A549 (cell line): ENCODE data around the gene PNPLA6. TPM values are rescaled to one million over a fixed set of nuclear protein-coding genes. Genes with fewer than 3 reads are reported as not detected.

ENCODE experiments used
- ATAC-seq, 2 experiments: fragments of 200-7000 bp in 1 of 2; fragments of >200 bp in 1 of 2; cut with Nextera tagmentation in 1 of 2; cut with Tn5 transposase in 1 of 2; 3 replicates each; pipeline versions ENCODE4 v1.8.0 to v1.9.1; 2018 to 2020; ENCODE audit warnings: mild to moderate bottlenecking in 1 of 2, moderate library complexity in 1 of 2
- CTCF ChIA-PET: fragments of 300-600 bp; sonication (Branson Sonifier 250); formaldehyde crosslinking; extraction: SDS; loops from one replicate; lab custom pipeline; 2021; ENCODE audit warnings: antibody characterized with exemption, inconsistent platforms; lab: Yijun Ruan, JAX
- POLR2A ChIA-PET: fragments of 350-600 bp; formaldehyde crosslinking; extraction: SDS; loops from one replicate; lab custom pipeline; 2021; ENCODE audit warnings: antibody characterized with exemption, inconsistent platforms; lab: Yijun Ruan, JAX
- DNase-seq, 2 experiments: peaks; one replicate each; pipeline versions ENCODE4 v3.0.0 to v3.0.0-alpha.2; 2011 to 2016; ENCODE audit warnings: low read depth in 1 of 2, low spot score in 1 of 2
- FAIRE-seq: peaks from 2 replicates; lab custom pipeline; 2011; peaks lifted over from hg19 to GRCh38; lab: Jason Lieb, UNC
- H3K27ac ChIP-seq, 2 experiments: fragments of >200 bp; sonication (Bioruptor Twin); formaldehyde crosslinking; 3 replicates each; pipeline ENCODE4 v1.5.1; 2016 to 2017
- H3K4me1 ChIP-seq: fragments of >200 bp; sonication (Bioruptor Twin); formaldehyde crosslinking; 3 replicates; pipeline ENCODE4 v1.6.1; 2016
- H3K4me2 ChIP-seq: fragments of >200 bp; sonication (Bioruptor Twin); formaldehyde crosslinking; 3 replicates; pipeline ENCODE4 v1.6.1; 2016
- H3K4me3 ChIP-seq: fragments of >200 bp; sonication (Bioruptor Twin); formaldehyde crosslinking; 3 replicates; pipeline ENCODE4 v1.5.1; 2016
- H3K9me3 ChIP-seq: fragments of >200 bp; sonication (Bioruptor Twin); formaldehyde crosslinking; 3 replicates; pipeline ENCODE4 v1.6.1; 2016
- BCL3 ChIP-seq: fragments of >200 bp; sonication (Bioruptor Twin); formaldehyde crosslinking; IDR thresholded peaks from 3 replicates; pipeline ENCODE4 v1.6.1; 2016
- BHLHE40 ChIP-seq: IDR thresholded peaks from 2 replicates; pipeline ENCODE4 v1.6.1; 2012; ENCODE audit warnings: low read depth, low read length, inconsistent platforms
- CBX8 ChIP-seq: fragments of 200-600 bp; sonication (generic); IDR thresholded peaks from 2 replicates; pipeline ENCODE4 v1.6.1; 2016
- CHD2 ChIP-seq: fragments of 150-350 bp; IDR thresholded peaks from 2 replicates; pipeline ENCODE4 v1.6.1; 2014; ENCODE audit warnings: low read length; ENCODE audit not compliant: partially characterized antibody
- ELK1 ChIP-seq: fragments of 150-350 bp; IDR thresholded peaks from 2 replicates; pipeline ENCODE4 v1.6.1; 2014; ENCODE audit warnings: low read depth, mild to moderate bottlenecking, low read length
- EP300 ChIP-seq, 2 experiments: fragments of >200 bp; sonication (Bioruptor Twin); formaldehyde crosslinking; IDR thresholded peaks; 2 replicates in 1 of 2; 3 replicates in 1 of 2; pipeline ENCODE4 v1.6.1; 2016 to 2017
- ESRRA ChIP-seq: fragments of 150-350 bp; IDR thresholded peaks from 2 replicates; pipeline ENCODE4 v1.6.1; 2014; ENCODE audit warnings: mild to moderate bottlenecking, low read length, borderline replicate concordance
- FOSL2 ChIP-seq, 2 experiments: fragments of 450-650 bp in 1 of 2; fragments of >200 bp in 1 of 2; sonication (Bioruptor Twin) in 1 of 2; formaldehyde crosslinking; IDR thresholded peaks; 2 replicates each; pipeline versions ENCODE4 v1.5.0 to v1.6.1; 2016 to 2020; ENCODE audit warnings: mild to moderate bottlenecking in 1 of 2, moderate library complexity in 1 of 2
- FOXS1 ChIP-seq: fragments of 250-450 bp; sonication (Bioruptor Pico); IDR thresholded peaks from 2 replicates; pipeline ENCODE4 v1.5.0; 2020; ENCODE audit warnings: mild to moderate bottlenecking, moderate library complexity
- GATA3 ChIP-seq: IDR thresholded peaks from 2 replicates; pipeline ENCODE4 v1.6.1; 2012; ENCODE audit warnings: borderline replicate concordance
- HDAC2 ChIP-seq: fragments of 200-600 bp; sonication (generic); IDR thresholded peaks from 2 replicates; pipeline ENCODE4 v1.6.1; 2016
- HEYL ChIP-seq: fragments of 250-450 bp; sonication (Bioruptor Pico); IDR thresholded peaks from 2 replicates; pipeline ENCODE4 v1.8.0; 2021; ENCODE audit warnings: mild to moderate bottlenecking, moderate library complexity
- HOXB13 ChIP-seq: fragments of 250-450 bp; sonication (Bioruptor Pico); IDR thresholded peaks from 2 replicates; pipeline ENCODE4 v1.5.0; 2020; ENCODE audit warnings: low read depth, mild to moderate bottlenecking, moderate library complexity
- HOXB5 ChIP-seq: fragments of 250-450 bp; sonication (Bioruptor Pico); IDR thresholded peaks from 2 replicates; pipeline ENCODE4 v1.5.0; 2020; ENCODE audit warnings: mild to moderate bottlenecking, moderate library complexity
- JUNB ChIP-seq: fragments of >200 bp; sonication (Bioruptor Twin); formaldehyde crosslinking; IDR thresholded peaks from 2 replicates; pipeline ENCODE4 v1.6.1; 2016
- KDM5A ChIP-seq: fragments of 200-600 bp; sonication (generic); IDR thresholded peaks from 2 replicates; pipeline ENCODE4 v1.6.1; 2016; ENCODE audit warnings: antibody characterized with exemption, mild to moderate bottlenecking
- MYC ChIP-seq: IDR thresholded peaks from 2 replicates; pipeline ENCODE4 v1.6.1; 2012; ENCODE audit warnings: mild to moderate bottlenecking, inconsistent platforms, low read length, improper control_type of control experiment, borderline replicate concordance
- NPAS2 ChIP-seq: fragments of 250-450 bp; sonication (Bioruptor Pico); IDR thresholded peaks from 2 replicates; pipeline ENCODE4 v1.8.0; 2022; ENCODE audit warnings: mild to moderate bottlenecking, moderate library complexity, borderline replicate concordance
- NR3C1 ChIP-seq: fragments of >200 bp; sonication (Bioruptor Twin); formaldehyde crosslinking; IDR thresholded peaks from 3 replicates; pipeline ENCODE4 v1.6.1; 2017
- PBX3 ChIP-seq: IDR thresholded peaks from 2 replicates; pipeline ENCODE4 v1.6.1; 2012
- POLR2AphosphoS2 ChIP-seq: conservative IDR thresholded peaks from 2 replicates; pipeline ENCODE4 v1.6.1; 2012; ENCODE audit warnings: low read length, improper control_type of control experiment, inconsistent platforms
- RAD21 ChIP-seq, 2 experiments: fragments of >200 bp in 1 of 2; sonication (Bioruptor Twin) in 1 of 2; formaldehyde crosslinking in 1 of 2; IDR thresholded peaks in 1 of 2; conservative IDR thresholded peaks in 1 of 2; 2 replicates in 1 of 2; 3 replicates in 1 of 2; pipeline ENCODE4 v1.6.1; 2012 to 2018; ENCODE audit warnings: inconsistent platforms in 1 of 2
- RARB ChIP-seq: fragments of 250-450 bp; sonication (Bioruptor Pico); IDR thresholded peaks from 2 replicates; pipeline ENCODE4 v1.8.0; 2021; ENCODE audit warnings: mild to moderate bottlenecking, moderate library complexity
- REST ChIP-seq: fragments of 200-600 bp; sonication (generic); IDR thresholded peaks from 2 replicates; pipeline ENCODE4 v1.6.1; 2016; ENCODE audit warnings: antibody characterized with exemption, mild to moderate bottlenecking, moderate library complexity
- RFX5 ChIP-seq: fragments of 450-650 bp; IDR thresholded peaks from 2 replicates; pipeline ENCODE4 v1.7.1; 2014; ENCODE audit warnings: antibody characterized with exemption, mild to moderate bottlenecking, moderate library complexity
- ZNF302 ChIP-seq: fragments of 250-450 bp; sonication (Bioruptor Pico); IDR thresholded peaks from 2 replicates; pipeline ENCODE4 v1.9.0; 2021; ENCODE audit warnings: inconsistent platforms, mild to moderate bottlenecking, moderate library complexity
- WGBS: methylation state at CpG from one replicate; pipeline ENCODE4 v1.1.6; 2017; ENCODE audit errors: missing lambda C conversion rate; 5-methylcytosine and 5-hydroxymethylcytosine counted together
- polyA plus RNA-seq, 4 experiments: library from polyadenylated mRNA; depleted of rRNA in 3 of 4; stranded (reverse); fragments of >200 nt; fragmentation: RNase III in 1 of 4; extraction: RNeasy Plus Mini Kit Qiagen cat#74134 plus additional on column Dnase treatment in 1 of 4; gene quantifications; 2 replicates in 3 of 4; 3 replicates in 1 of 4; pipeline ENCODE4 v1.2.3, GENCODE V29; 2011 to 2017

Gene PNPLA6
- polyA plus RNA-seq, 2 of the 4 experiments (the other 2 are of a cell fraction): 17.0 to 58.1 TPM

GRCh38 chr19:7549429-7550148 lies 14.1 kb downstream of the PNPLA6 start:
- TF ChIP-seq FOSL2 (IDR thresholded peaks at IDR 0.05) (no peak), FOSL2 (CRISPR knock-in tag; IDR thresholded peaks at IDR 0.05) (no peak), BHLHE40 (no peak), RFX5 (no peak), JUNB (no peak), BCL3 (no peak), PBX3 (no peak), RARB (CRISPR knock-in tag) (no peak), HOXB5 (no peak), HEYL (CRISPR knock-in tag) (no peak), HDAC2 (no peak), ZNF302 (CRISPR knock-in tag) (no peak), CHD2 (no peak), MYC (no peak), ESRRA (no peak), EP300 (IDR thresholded peaks at IDR 0.05) (no peak), HOXB13 (CRISPR knock-in tag) (no peak), KDM5A (no peak), POLR2AphosphoS2 (no peak), REST (no peak)
- TF ChIP-seq, all 56 proteins: peak for 0
- Histone ChIP-seq H3K4me1 (no peaks in the 10 kb centered on the region), H3K4me2 (no peak overlapping the region), H3K9me3 (no peaks in the 10 kb centered on the region), H3K27ac (no peak overlapping the region), H3K4me3 (no peak overlapping the region)
- no peak for ATAC-seq
- POLR2A ChIA-PET: no interaction called here
- 92% methylated on average over 17 of the region's 36 CpGs for WGBS
- CTCF ChIA-PET: no interaction called here
- no peak for FAIRE-seq
- no peak for DNase-seq

- ATAC-seq (no peak), DNase-seq (no peak), FAIRE-seq (no peak)
- CTCF ChIA-PET: interaction anchor here (0.8 to 1.1 kb wide), 2 partner anchors 18 to 281 kb away, joined by 3 read pairs; no protein-coding TSS in a partner anchor
- no peak overlapping the region for H3K4me3 ChIP-seq
- H3K4me1 ChIP-seq: no peaks in the 10 kb centered on the region
- TF ChIP-seq GATA3: no peak
- TF ChIP-seq CBX8: no peak
- TF ChIP-seq FOSL2 (IDR thresholded peaks at IDR 0.05): no peak
- TF ChIP-seq FOSL2 (CRISPR knock-in tag; IDR thresholded peaks at IDR 0.05): no peak
- no peak for TF ChIP-seq ZNF302 (CRISPR knock-in tag)
- no peak for TF ChIP-seq NR3C1
- no peak for TF ChIP-seq RFX5
- no peak for TF ChIP-seq NPAS2 (CRISPR knock-in tag)
- TF ChIP-seq FOXS1: no peak
- TF ChIP-seq RAD21 (conservative IDR thresholded peaks at IDR 0.05 in 1 of 2, IDR thresholded peaks at IDR 0.05 in 1 of 2): no peak
- no peak for TF ChIP-seq ELK1
- no peak for TF ChIP-seq HDAC2
- TF ChIP-seq PBX3: no peak
- no peak overlapping the region for H3K4me2 ChIP-seq
- POLR2A ChIA-PET: no interaction called here
- no peaks in the 10 kb centered on the region for H3K9me3 ChIP-seq
- 98% methylated on average over 20 of the region's 41 CpGs for WGBS
- no peak overlapping the region for H3K27ac ChIP-seq
Measured at GRCh38 chr19:7550169-7550770, 14.8 kb downstream of the PNPLA6 start.
